ENCODE results near the gene DLG2.
A peak's percentile ranks its signal among the peaks of the same experiment; 100 is the strongest.

Gene DLG2

GRCh38 chr11:85171648-85172257, 455.4 kb downstream of the DLG2 start:
- peaks cover 7% of the 10 kb centered on the region for H3K36me3 Mint-ChIP-seq (ENCODE audit: low read depth)
- no peak overlapping the region for H3K27ac Mint-ChIP-seq
- no peaks in the 10 kb centered on the region for H3K4me1 Mint-ChIP-seq
- no peak for TF ChIP-seq CTCF (IDR thresholded peaks at IDR 0.05; ENCODE audit: unreplicated experiment in 3 of 3)
- peaks cover 4% of the 10 kb centered on the region for H3K27me3 Mint-ChIP-seq (ENCODE audit: low read depth)
- peaks cover 33% of the 10 kb centered on the region for H3K9me3 Mint-ChIP-seq
- H3K4me3 Mint-ChIP-seq: no peak overlapping the region

- peaks cover 7% of the 10 kb centered on the region for H3K36me3 Mint-ChIP-seq (ENCODE audit: low read depth)
- H3K4me1 Mint-ChIP-seq: peaks cover 8% of the 10 kb centered on the region
- H3K27me3 Mint-ChIP-seq (ENCODE audit: low read depth): peaks cover 4% of the 10 kb centered on the region
- H3K27ac Mint-ChIP-seq: no peak overlapping the region
- TF ChIP-seq CTCF (IDR thresholded peaks at IDR 0.05; ENCODE audit: unreplicated experiment in 3 of 3): no peak
- peaks cover 20% of the 10 kb centered on the region for H3K9me3 Mint-ChIP-seq
- no peak overlapping the region for H3K4me3 Mint-ChIP-seq
Observed at GRCh38 chr11:85170184-85170583, 457.0 kb downstream of the DLG2 start.

GRCh38 chr11:85167471-85167870, 459.7 kb downstream of the DLG2 start:
- no peak overlapping the region for H3K27ac Mint-ChIP-seq
- no peak overlapping the region for H3K4me3 Mint-ChIP-seq
- peaks cover 10% of the 10 kb centered on the region for H3K9me3 Mint-ChIP-seq
- H3K27me3 Mint-ChIP-seq (ENCODE audit: low read depth): peaks cover 4% of the 10 kb centered on the region
- H3K36me3 Mint-ChIP-seq (ENCODE audit: low read depth): peaks cover 7% of the 10 kb centered on the region
- H3K4me1 Mint-ChIP-seq: peaks cover 8% of the 10 kb centered on the region
- no peak for TF ChIP-seq CTCF (IDR thresholded peaks at IDR 0.05; ENCODE audit: unreplicated experiment in 3 of 3)

GRCh38 chr11:85167038-85167437, 460.1 kb downstream of the DLG2 start:
- Mint-ChIP-seq H3K9me3 (peaks cover 12% of the 10 kb centered on the region), H3K27ac (no peak overlapping the region), H3K36me3 (ENCODE audit: low read depth) (peaks cover 7% of the 10 kb centered on the region), H3K4me3 (no peak overlapping the region), H3K4me1 (peaks cover 8% of the 10 kb centered on the region), H3K27me3 (ENCODE audit: low read depth) (peaks cover under 1% of the 10 kb centered on the region)
- TF ChIP-seq CTCF (IDR thresholded peaks at IDR 0.05; ENCODE audit: unreplicated experiment in 3 of 3): no peak

- TF ChIP-seq CTCF (IDR thresholded peaks at IDR 0.05; ENCODE audit: unreplicated experiment in 3 of 3): no peak
- no peak overlapping the region for H3K27ac Mint-ChIP-seq
- H3K9me3 Mint-ChIP-seq: peaks cover 11% of the 10 kb centered on the region
Observed at GRCh38 chr11:85165819-85166218, 461.3 kb downstream of the DLG2 start.

GRCh38 chr11:85164743-85165142, 462.4 kb downstream of the DLG2 start:
- H3K27ac Mint-ChIP-seq: peak overlapping the region in 1 of 3 experiments; percentile 18
- H3K4me1 Mint-ChIP-seq: peaks cover 8% of the 10 kb centered on the region
- peaks cover 5% of the 10 kb centered on the region for H3K9me3 Mint-ChIP-seq
- H3K27me3 Mint-ChIP-seq (ENCODE audit: low read depth): no peaks in the 10 kb centered on the region
- TF ChIP-seq CTCF (IDR thresholded peaks at IDR 0.05; ENCODE audit: unreplicated experiment in 3 of 3): no peak
- no peaks in the 10 kb centered on the region for H3K36me3 Mint-ChIP-seq (ENCODE audit: low read depth)
- no peak overlapping the region for H3K4me3 Mint-ChIP-seq

More at GRCh38 chr11:85165819-85166218, 461.3 kb downstream of the DLG2 start:
- H3K4me1 Mint-ChIP-seq: peaks cover 8% of the 10 kb centered on the region
- no peak overlapping the region for H3K4me3 Mint-ChIP-seq
- H3K27me3 Mint-ChIP-seq (ENCODE audit: low read depth): no peaks in the 10 kb centered on the region
- H3K36me3 Mint-ChIP-seq (ENCODE audit: low read depth): peaks cover 5% of the 10 kb centered on the region

Measured in nephron (organoid).